ENCODE measurements around the gene RABIF.

The RABIF gene

DNA sequence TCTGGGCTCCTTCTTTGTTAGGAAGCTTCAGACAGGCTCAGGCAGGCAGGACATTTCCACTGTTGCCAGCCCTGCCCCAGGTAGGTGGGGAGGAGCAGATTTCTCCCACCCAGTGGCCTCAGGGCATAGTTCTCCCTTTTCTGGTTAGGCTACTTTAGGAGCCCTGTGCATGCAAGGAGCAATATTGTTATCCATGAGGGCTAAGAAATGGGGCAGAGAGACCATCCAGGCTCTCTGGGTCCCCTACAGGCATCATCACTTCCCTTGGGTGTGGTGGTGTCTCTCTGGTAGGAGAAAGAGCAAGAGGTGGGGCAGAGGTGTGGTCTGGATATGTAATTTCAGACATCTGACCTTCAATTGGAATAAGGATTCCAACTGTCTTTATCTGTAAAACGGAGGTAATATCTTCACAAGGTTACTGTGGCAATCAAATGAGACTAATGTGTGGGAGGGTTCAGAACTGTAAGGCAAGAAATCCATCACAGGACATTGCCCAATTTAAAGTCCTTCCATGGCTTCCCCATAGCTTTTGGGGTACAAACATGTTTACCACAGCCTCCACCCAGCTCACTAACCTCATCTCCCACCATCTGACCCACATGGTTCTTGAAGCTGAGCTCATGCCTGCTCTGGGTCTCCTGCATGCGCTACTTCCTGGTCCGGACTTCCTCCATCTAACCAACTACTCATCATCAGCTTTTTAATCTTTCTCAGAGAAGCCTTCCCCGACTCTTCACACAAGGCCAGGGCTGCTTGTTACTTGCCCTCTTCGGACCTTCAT is 52.1 kb downstream of the RABIF start:
- TF ChIP-seq, protein P1, sequence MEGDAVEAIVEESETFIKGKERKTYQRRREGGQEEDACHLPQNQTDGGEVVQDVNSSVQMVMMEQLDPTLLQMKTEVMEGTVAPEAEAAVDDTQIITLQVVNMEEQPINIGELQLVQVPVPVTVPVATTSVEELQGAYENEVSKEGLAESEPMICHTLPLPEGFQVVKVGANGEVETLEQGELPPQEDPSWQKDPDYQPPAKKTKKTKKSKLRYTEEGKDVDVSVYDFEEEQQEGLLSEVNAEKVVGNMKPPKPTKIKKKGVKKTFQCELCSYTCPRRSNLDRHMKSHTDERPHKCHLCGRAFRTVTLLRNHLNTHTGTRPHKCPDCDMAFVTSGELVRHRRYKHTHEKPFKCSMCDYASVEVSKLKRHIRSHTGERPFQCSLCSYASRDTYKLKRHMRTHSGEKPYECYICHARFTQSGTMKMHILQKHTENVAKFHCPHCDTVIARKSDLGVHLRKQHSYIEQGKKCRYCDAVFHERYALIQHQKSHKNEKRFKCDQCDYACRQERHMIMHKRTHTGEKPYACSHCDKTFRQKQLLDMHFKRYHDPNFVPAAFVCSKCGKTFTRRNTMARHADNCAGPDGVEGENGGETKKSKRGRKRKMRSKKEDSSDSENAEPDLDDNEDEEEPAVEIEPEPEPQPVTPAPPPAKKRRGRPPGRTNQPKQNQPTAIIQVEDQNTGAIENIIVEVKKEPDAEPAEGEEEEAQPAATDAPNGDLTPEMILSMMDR (IDR thresholded peaks at IDR 0.05): no peak

DNA sequence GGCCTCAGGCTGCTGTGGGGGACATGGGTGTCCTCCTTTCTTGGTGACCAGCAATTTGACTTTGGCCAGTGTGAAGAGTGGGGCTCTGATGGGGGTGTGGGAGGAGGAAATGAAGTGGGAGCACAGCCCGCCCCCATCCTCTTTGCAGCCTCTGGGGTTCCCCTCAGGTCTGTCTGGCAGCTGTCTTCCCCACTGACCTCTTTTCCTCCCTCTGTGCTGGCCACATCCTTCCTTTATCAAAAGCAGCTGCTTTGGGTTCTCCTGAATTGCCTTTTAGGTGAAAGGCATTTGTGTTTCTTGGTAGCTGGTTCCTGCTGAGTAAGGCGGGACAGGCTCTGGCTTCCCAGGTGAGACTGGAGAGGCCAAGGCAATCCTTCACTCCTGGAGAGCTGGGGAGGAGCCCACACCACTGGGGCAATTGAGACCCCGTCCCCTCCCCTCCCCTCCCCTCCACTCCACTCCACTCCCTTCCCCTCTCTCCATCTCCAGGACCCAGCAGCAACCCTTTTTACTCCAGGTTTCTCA is 53.3 kb downstream of the RABIF start:
- TF ChIP-seq, protein P1 (IDR thresholded peaks at IDR 0.05): no peak

DNA sequence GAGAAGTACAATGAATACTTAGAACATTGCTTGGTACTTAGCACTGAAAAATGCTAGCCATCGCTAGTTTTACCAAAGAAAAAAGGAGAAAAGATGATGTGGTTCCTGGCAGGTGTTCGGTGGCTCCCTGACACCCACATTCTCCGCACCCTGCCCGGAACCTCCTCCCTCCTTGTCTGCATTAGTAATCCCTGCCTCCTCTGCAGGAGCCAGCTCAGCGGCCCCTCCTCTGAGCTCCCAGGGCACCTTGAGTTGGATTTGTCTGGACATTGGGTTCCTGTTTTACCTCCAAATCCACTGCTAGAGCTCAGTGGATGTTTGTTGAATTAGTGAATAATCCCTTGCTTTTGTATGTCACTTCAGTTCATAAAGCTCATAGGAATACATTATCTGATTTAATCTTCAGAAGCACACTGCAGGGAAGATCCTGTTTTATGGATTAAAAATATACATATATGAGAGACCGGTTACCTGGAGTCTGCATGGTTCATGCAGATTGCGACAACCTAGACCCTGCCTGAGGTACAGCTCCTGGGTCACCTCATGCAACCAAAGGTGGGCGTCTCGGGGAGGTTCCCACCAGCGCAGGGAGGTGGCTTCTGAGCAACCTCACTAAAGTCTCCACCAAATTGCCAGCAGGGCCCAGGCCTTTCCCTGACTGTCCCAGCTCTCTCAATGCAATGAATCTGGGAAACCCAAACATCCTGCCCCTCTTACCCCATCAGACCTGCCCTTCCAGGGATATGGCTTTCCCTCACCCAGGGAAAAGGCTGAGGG is 54.0 kb downstream of the RABIF start:
- TF ChIP-seq, protein P1 (IDR thresholded peaks at IDR 0.05): no peak

DNA sequence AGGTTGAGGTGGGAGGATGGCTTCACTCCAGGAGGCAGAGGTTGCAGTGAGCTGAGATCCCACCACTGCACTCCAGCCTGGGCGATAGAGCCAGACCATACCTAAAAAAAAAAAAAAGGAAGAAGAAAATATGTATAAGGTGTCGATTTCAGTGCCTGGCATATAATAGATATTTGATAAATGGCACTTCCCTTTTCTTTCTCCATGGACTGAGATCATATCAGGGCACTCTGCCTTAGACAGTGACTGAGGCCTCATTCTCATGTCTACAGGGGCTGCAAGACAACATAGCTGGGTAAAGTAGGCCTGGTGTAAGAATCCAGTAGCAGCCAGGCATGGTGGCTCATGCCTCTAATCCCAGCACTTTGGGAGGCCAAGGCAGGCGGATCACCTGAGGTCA is 57.0 kb downstream of the RABIF start:
- TF ChIP-seq, protein P1 (IDR thresholded peaks at IDR 0.05): no peak

Measured in LNCAP (cell line).